Eye (tissue), 1 donor: Measurements from ENCODE around the gene SPACA6.
A peak's percentile ranks its signal among the peaks of the same experiment; 100 is the strongest.
"Not testable (repeated sequence)": the region's sequence is repeated elsewhere in the genome, so short reads cannot be mapped to it uniquely, and the experiment has no call there.

ENCODE experiments used
- DNase-seq: peaks from one replicate; pipeline ENCODE4 v3.0.0-alpha.2; 2015

Gene SPACA6, protein sequence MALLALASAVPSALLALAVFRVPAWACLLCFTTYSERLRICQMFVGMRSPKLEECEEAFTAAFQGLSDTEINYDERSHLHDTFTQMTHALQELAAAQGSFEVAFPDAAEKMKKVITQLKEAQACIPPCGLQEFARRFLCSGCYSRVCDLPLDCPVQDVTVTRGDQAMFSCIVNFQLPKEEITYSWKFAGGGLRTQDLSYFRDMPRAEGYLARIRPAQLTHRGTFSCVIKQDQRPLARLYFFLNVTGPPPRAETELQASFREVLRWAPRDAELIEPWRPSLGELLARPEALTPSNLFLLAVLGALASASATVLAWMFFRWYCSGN

DNA sequence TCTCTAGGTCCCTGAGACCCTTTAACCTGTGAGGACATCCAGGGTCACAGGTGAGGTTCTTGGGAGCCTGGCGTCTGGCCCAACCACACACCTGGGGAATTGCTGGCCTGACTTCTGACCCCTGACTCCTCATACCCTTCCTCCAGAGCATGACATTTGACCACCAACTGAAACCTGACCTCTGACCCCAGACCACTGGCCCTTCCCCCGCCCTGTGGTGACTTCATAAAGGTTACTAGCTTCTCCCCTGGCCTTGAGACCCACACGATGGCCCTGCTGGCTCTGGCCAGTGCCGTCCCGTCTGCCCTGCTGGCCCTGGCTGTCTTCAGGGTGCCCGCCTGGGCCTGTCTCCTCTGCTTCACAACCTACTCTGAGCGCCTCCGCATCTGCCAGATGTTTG, at the start of gene SPACA6:
Gene SPACA6 (plus strand): TSS at position 71 of the 400 bp plus-strand sequence. CDS start 197 bp downstream, at position 268.
- DNase-seq = no peak

DNA sequence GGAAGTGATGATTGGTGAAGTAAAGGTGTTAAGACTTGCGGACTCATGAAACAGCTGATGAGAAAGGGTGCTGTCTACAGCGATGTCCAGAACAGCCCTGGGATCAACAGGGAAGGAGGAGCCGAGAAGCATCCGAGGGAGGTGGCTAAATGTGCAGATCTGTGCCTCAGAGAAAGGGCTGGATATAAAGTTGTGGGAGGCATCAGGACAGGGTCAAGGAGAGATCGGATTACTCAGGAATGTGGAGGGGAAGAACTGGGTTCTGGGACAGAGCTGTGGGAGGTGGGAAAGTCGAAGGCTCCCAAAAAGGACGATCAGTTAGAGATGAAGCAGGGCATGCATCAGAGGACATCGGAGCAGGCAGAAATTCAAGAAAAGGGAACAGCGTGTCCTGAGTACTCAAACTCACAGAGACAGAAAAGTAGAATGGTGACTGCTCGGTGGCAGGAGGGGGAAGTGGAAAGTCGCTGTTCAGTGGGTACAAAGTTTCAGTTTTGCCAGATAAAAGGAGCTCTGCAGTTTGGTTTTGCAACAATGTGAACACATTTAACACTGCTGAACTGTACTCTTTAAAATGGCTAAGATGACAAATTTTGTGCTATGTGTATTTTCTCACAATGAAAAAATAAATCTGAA, 48.4 kb upstream of the SPACA6 start:
- no peak for DNase-seq

DNA sequence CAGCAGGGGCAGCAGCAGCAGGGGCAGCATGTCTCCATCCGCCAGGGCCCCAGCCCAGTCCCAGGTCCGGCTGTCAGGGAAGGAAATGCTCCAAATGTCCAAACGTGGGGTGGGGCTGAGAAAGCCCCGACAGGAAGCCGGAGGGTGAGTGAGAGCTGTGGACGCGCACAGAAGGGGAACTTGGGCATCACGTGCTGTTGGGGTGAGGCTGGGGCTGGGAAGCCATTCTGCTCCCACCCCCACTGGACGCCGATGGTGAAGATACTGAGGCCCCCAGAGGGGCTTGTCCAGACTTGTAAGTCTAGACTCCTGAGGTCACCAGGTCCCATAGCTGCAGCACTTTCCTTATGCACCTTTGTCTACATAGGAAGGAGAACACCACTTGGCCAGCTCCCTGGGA, 46.4 kb upstream of the SPACA6 start, which contains the start of gene SIGLEC14:
Gene SIGLEC14 (minus strand): TSS at position 96 of the 400 bp plus-strand sequence. CDS start 66 bp downstream, at position 30.
- DNase-seq = not testable (repeated sequence)

DNA sequence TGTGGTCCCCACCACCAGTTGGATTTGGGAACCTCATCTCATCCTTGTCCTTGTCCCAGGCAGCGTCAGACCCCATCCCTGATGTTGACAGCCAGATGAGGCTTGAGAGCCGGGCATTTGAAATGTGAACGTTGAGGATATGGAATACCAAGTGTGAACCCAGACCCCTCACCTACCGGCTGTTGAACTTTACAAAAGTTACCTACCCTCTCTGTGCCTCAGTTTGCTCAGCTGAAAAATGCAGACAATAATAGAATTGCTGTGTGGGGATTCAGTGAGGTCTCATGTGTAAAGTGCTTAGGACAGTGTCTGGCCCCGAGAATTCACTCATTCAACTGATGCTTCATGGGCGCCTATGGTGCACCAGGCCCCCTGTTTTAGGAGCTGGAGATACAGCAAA, 45.8 kb upstream of the SPACA6 start:
- no peak for DNase-seq

DNA sequence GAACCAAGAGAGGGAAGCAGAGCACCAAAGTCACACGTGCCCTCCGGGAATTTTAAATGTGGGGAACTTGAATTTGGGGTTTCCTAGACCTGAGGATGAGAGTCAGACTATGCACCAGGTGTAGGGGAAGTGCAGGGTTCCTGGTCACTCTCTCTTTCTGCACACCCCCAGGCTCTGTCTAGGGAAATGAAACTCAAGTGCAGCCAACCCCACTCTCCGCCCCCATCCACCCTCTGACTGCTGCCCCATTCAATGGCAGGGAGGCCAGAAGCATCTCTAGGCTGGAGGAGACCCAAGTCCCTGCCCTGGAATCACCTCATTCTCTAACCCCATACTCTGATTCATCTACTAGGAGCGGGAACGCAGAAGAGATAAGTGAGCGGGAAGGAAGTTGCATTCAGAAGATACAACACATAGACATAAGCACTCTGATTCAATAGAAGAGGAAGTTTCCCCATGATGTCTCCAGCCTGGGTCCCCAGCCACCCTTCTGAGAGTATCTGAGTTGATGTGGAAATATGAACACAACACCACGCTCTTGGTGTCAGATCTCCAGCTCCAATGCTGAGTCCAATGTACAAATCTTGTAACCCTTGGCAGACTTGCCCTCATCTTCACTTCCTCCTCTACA, 41.8 kb upstream of the SPACA6 start:
- DNase-seq = no peak

DNA sequence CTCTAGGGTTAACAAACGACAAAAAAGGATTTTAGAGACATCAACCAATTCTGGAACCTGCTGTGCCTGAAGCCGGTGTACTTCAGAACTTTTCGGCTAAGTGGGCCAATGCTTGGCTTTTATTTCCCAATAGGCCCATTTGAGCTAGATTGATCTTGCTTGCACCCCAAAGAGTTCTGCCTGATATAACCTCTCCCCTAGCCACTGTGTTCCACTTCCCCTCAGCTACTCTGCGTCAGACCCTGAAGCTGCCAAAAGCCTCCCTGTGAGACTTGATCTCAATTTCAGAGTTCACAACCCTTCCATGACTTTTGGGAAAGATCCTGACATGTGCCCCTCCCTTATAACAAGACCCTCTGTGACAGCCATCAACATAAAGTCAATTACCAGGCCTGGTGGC, 40.9 kb upstream of the SPACA6 start:
- DNase-seq = no peak

DNA sequence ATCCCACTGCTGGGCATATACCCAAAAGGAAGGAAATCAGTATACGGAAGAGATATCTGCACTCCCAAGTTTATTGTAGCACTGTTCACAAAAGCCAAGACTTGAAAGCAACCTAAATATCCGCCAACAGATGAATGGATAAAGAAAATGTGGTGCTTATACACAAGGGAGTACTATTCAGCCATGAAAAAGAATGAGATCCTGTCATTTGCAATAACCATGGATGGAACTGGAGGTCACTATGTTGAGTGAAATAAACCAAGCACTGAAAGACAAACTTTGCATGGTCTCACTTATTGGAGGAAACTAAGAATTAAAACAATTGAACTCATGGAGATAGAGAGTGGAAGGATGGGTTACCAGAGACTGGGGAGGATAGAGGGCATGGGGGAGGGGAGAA, 40.0 kb upstream of the SPACA6 start:
- DNase-seq = no peak

DNA sequence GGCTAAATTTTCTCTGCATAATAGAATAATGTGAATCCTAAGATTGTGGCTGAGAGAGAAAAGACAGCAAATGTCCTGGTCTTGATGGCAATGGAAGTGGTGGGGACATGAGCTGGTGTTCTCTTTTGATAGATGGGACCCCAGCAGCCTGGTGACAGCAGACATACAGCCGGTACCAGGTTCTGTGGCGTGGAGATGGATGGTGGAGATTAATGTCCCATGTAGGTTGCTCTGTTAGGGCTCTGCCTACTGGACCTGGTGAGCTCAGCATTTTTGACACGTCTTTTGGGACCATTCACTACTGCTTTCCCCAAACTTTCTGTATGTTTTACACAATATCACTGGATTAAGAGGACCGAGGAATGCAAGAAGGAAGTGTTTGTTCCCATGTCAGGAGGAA, 38.3 kb upstream of the SPACA6 start:
- no peak for DNase-seq

DNA sequence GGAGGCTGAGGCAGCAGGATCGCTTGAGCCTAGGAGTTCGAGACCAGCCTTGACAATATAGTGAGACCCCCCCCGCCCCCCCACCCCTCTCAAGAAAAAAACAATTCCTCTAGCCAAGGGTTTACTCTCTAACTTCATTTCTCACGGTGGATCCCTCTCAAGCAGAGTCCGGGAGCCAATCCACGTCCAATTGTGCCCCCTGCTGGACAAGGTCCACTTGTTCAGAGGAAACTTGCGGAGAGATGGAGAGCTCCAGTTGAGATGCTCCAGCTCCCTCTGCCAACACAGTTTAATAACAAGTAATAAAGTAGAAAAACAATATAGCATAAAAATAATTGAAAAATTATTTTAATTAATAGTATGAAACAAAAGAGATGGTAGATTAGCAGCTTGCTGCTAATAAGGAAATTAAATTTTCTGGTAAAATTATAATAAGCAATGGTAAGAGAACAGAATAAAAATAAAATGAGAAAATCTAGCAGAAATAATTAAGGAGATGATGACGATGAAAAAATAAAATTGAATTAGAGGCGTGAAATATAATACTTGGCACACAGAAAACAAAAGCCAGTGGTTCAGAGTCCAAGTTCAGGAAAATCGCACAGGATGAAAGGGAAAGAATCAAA, 32.0 kb upstream of the SPACA6 start:
- peak; percentile 94 for DNase-seq

DNA sequence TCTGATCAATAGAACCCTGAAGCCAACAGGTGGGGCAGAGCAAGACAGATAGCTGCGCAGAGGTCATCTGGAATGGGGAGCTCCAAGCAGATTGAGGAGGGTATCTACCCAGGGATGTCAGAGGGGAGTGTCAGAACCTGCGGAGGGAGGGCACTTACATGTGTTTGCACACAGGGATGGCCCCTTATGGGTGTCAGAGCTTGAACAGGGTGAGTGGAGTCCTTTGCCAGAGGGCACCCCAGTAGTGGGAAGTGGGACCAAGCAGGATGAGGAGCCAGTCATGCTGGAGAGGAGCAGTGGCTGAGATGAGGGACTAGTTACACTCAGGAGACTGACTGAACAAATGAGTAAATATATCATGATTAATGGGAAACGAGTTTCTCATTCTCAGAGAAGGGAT, 29.5 kb upstream of the SPACA6 start:
- DNase-seq = no peak

DNA sequence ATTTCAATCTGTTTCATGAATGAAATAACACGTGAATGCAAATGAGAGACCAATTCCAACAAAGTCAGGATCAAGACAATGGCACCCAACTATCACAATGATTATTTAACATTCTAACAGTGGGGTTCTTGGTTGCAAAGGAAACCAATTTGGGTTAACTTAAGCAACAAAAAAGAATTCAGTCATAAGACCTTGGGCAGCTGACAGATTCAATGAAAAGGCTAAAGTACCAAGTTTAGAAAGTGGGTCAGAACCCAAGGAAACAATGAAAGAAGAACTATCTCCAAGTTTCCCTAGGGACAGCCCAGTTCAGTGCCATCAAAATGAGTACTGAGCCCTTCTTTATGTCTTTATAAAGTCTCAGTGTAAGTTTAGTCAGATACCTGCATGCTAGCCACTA, 29.0 kb upstream of the SPACA6 start:
- no peak for DNase-seq

DNA sequence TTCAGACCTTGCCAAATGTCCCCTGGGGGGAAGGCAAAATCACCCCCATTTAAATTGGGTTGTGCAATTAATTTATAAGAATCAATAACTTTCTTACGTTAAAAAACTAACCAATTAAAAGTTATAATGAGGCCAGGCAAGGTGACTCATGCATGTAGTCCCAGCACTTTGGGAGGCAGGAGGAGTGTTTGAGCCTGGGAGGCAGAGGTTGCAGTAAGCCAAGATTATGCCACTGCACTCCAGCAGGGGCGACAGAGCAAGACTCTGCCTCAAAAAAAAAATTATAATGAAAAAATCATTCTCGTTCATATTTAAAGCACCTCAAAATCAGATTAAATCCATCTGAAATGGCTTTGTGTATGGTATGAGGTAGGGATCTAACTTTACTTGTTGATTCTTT, 28.1 kb upstream of the SPACA6 start:
- DNase-seq = no peak

DNA sequence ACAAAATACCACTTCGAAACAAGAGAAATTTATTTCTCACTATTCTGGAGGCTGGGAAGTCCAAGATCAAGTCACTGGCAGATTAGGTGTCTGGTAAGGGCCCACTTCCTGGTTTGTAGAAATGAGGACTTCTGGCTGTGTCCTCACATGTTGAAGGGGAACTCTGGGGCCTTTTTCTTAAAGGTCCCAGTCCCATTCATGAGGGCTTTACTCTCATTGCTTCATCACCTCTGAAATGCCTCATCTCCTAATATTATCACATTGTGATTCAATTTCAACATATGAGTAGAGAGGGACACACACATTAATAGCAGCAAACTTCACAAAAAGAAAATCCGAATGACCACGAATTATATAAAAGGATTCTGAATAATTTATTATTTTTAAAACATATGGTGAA, 24.9 kb upstream of the SPACA6 start:
- DNase-seq = no peak

DNA sequence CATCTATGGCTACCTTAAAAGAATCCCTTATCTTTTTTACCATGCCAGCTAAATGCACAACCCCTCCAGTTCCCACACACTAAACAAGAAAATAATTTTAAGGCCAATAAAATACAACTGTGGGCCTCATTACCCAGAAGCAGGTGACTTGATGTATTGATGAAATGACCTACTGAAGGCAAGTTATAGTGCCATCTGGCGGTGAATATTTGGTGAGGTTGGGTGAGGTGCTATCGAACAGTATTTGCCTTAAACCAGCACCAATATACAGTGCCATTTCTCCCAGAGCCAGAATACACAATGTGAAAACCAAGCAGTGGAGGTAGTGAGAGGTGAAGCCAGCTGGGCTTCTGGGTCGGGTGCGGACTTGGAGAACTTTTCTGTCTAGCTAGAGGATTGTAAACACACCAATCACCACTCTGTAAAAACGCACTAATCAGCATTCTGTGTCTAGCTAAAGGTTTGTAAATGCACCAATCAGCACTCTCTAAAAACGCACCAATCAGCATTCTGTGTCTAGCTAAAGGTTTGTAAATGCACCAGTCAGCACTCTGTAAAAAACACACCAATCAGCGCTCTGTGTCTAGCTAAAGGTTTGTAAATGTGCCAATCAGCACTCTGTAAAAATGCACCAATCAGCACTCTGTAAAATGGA, 17.1 kb upstream of the SPACA6 start:
- peak; percentile 35 for DNase-seq

DNA sequence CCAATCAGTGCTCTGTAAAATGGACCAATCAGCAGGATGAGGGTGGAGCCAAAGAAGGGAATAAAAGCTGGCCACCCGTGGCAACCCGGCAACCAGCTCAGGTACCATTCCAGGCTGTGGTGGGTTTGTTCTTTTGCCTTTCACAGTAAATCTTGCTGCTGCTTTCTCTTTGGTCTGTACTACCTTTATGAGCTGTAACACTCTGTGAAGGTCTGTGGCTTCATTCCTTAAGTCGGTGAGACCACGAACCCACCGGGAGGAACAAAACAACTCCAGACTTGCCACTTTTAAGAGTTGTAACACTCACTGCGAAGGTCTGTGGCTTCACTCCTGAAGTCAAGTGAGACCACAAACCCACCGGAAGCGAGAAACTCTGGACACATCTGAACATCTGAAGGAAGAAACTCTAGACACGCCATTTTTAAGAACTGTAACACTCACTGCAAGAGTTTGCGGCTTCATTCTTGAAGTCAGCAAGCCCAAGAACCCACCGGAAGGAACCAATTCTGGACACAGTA, 16.5 kb upstream of the SPACA6 start:
- no peak for DNase-seq

DNA sequence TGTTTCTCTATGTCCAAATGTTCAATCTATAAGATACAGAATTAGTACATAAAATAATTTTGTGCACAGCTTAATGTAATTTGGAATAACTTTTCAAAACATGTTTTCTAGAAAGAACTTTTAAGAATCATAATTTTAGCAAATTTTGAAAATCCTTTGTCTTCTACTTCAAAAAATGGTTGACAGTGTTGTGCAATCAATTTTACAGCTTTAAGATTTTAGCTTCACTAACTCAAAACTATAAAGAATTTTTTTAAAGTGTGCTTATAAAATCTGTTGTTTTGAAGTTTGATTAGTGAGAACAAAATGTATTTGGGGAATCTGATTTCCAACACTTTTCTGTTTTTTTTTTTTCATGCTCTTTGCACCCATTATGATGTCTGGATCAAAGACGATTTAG, 12.7 kb upstream of the SPACA6 start:
- no peak for DNase-seq

DNA sequence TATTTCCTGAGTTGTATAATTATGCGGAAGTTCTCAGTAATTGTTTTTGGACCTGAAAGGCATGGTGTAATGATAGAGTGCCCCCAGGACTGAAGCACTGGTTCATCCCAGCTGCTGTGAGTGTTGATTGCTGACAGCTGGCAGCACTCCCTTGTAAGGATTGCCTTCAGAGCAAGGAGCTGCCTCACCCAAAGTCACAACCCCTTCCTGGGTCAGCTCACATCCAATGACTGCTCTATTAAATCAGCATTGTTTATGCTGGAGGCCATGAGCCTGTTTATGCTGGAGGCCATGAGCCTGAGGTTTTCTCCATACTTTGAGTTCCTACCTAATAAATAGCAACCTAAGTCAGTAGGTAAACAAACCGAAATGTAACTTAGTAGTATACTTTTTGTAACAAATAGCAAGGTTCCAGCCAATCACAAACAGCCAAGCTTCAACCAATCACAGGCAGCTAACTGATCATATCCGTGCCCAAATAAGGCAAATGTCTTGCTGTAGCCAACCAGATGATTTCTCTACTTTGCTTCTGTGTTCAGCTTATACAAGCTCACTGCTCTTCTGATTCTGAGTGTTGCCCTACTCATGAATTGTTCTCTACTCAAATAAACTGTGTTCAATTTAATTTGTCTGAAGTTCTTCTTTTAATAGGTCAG, 11.7 kb upstream of the SPACA6 start:
- peak; percentile 59 for DNase-seq

DNA sequence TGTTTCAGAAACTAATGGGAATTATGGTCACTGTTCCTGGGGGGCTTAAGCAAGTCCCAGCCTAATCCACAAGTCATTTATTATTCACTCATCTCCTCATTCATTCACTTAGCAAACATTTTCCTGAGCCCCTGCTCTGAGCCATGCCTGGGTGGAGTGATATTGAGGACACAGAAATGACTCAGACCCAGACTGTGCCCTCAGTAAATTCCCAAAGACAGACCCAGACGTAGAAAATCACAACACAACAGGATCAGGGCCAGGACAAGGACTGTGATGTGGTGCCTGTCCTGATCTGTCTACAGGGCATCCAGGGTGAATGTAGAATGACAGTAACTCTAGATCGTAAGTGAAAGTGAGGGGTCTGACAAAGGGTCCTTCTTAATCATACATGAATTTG, 7.0 kb upstream of the SPACA6 start:
- no peak for DNase-seq

DNA sequence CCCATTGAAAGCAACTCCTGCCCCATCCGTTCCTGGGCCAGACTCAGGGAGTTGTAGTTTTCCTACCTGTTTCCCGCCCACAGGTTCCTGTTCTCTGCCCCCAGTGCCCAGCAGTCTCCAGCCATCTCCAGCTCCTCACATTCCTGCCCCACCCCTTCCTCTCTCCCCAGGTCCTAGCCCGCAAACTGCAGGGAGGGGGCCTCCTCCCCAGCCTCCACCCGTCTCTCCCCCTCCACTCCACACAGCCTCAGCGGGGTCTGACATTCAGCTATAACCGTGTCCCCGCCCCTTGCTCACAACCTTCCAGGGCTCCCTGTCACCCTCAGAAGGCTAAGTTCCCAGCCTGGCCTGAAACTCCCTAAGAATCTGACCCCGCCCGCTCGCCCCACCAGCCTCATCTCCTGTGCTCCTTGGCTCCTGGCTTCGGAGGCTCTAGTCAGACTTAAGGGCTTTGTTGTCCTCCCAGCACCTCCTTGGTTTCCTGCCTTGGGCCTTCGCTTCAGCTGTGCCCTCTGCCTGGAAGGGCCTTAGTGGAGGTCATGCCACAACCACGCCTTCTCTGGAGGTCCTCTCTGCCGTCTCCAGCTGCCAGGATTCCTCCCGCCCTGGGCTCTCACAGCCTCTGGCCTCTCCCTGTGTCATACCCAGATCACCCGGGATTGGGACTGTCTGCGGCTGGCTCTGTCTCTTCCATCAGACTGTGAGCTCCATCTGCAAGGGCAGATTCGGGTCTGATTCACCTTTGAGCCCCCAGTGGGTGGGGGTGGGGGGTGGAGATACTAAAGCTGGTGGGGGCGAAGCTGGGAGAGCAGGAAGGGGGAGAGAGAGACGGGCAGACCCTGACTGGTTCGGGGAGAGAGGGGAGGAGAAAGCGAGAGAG, 5.1 kb upstream of the SPACA6 start:
- peak; percentile 88 for DNase-seq

DNA sequence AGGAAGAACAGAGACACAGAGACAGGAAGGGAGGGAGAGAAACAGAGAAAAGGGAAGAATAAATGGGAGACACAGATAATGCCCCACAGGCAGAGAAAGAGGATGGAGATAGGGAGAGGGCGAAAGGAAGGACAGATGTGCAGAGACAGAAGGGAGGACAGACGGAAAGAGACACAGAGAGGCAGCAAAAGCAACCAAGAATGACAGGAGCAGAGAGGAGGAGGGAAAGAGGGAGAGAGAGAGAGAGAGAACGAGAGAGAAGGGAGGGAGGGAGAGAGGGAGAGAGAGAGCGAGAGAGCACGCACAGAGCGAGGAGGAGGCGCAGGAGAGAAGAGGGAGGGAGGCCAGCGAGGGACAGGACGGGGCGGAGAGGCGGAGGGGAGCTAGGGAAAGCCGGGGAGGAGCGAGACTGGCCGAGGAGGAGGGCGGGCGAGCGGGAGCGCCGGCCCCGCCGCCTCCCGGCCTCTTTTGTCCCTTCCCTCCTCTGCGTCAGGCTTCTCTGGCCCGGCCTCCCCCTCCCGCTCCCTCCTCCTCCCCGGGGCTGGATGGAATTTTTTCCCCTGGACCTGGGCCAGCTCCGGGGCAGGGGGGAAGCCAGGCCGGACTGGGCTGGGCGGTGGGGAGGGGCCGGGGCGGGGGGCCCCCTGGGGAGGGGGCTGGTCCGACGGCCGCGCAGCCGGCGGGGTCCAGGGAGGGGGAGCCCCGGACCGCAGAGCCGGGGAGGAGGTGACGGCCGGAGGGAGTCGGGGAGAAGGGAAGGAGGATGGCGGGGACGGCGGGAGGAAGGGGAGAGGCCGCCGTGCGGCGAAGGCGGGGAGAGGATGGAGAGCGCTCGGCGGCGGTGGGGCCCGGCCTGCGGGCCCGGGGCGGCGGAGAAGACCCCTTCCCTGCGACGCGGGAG, 4.2 kb upstream of the SPACA6 start:
- DNase-seq = peak; percentile 97
